ENCODE results near the gene ILK.
A peak's percentile ranks its signal among the peaks of the same experiment; 100 is the strongest.

The ILK gene

DNA sequence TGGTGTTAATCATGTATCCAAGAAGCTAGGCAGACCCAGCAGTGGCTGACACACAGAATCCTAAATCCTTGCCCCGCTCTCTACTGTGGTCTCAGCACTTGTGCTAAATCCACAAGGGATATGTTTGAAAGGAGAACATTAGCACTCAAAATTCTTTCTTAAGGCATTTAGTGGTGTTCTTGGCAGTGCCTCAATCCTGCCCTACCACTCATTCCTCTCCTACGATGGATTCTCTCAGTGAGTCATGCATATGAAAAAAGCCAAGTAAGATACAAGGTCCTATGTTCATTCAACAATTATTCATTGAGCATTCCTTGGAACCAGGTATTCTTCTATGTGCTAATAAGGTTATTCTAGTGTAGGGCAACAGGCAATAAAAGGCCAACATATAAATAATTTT is 31.4 kb upstream of the ILK start:
- TF ChIP-seq, protein P1, sequence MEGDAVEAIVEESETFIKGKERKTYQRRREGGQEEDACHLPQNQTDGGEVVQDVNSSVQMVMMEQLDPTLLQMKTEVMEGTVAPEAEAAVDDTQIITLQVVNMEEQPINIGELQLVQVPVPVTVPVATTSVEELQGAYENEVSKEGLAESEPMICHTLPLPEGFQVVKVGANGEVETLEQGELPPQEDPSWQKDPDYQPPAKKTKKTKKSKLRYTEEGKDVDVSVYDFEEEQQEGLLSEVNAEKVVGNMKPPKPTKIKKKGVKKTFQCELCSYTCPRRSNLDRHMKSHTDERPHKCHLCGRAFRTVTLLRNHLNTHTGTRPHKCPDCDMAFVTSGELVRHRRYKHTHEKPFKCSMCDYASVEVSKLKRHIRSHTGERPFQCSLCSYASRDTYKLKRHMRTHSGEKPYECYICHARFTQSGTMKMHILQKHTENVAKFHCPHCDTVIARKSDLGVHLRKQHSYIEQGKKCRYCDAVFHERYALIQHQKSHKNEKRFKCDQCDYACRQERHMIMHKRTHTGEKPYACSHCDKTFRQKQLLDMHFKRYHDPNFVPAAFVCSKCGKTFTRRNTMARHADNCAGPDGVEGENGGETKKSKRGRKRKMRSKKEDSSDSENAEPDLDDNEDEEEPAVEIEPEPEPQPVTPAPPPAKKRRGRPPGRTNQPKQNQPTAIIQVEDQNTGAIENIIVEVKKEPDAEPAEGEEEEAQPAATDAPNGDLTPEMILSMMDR (IDR thresholded peaks at IDR 0.05; ENCODE audit: low read depth, low read length, missing control alignments), result no peak
- peak; percentile 84 for DNase-seq (ENCODE audit: low read depth)
- H3K4me3 ChIP-seq (ENCODE audit: low read depth, low read length), result no peak overlapping the region
- in situ Hi-C loops (cut with HindIII; ENCODE audit: low sequenced_read_pairs), result no loop called here

DNA sequence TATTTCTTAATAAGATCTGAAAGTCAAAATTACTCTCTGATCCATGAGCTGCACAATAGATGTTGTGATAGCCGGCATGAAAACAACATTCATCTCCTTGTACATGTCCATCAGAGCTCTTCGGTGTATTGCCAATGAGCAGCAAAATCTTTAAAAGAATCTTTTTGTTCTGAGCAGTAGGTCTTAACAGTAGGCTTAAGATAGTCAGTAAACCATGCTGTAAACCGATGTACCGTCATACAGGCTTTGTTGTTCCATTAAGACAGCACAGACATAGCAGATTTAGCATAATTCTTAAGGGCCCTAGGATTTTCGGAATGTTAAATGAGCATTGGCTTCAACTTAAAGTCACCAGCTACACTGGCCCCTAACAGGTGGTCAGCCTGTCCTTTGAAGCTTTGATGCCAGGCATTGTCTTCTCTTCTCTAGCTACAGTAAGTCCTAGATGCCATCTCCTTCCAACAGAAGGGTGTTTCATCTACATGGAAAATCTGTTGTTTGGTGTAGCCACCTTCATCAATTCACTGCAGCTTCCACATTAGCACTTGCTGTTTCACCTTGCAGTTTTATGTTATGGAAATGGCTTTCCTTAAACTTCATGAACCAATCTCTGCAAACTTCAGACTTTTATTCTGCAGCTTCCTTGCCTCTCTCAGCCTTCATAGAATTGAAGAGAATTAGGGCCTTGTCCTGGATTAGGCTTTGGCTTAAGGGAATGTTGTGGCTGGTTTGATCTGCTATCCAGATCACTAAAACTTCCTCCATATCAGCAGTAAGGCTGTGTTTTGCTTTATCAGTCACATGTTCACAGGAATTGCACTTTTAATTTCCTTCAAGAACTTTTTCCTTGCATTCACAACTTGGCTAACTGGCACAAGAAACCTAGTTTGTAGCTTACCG is 28.5 kb upstream of the ILK start:
- no peak overlapping the region for H3K4me3 ChIP-seq (ENCODE audit: low read depth, low read length)
- in situ Hi-C loops (cut with HindIII; ENCODE audit: low sequenced_read_pairs), result no loop called here
- DNase-seq (ENCODE audit: low read depth), result no peak
- TF ChIP-seq, protein P1 (IDR thresholded peaks at IDR 0.05; ENCODE audit: low read depth, low read length, missing control alignments), result no peak

DNA sequence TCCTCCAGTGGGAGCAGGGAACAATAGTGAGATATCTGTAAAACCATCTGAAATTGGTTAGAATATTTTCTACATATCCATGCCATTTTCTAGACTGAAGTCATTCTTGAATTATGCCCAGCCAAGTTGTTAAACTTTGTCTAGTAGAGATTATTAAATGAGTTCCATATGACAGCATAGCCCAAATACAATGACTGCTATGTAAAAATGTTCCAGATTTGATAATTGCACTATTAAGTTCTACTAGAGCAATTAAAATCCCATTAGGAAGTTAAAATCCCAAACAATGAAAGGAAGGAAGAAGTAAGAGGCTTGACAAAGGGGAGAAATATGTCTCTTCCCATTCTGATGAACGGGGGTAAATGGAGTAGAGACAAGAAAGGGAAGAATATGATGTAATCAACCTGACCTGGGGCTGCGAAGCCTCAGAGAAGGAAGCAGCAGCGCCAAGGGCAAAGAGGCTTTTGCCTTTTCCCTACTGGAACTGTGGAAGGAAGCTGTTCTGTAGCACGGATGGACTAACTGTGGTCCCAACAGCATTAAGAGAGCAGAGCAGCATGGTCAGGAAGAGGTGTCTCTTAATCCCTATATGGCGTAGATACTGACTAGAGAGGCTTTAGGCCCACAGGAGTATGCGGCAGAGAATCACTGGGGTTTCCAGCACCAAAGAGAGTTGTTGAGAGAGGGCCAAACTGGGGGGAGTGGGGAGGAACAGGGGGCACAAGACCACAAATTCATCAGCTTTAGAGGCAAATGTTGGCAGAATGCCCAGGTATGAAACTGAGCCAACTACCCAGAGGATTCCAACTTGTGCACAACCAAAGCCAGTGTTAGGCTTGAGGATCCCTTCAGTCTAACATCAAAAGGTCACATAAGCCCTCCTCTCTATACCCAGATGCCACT is 26.9 kb upstream of the ILK start:
- H3K4me3 ChIP-seq (ENCODE audit: low read depth, low read length), result no peak overlapping the region
- in situ Hi-C loops (cut with HindIII; ENCODE audit: low sequenced_read_pairs), result no loop called here
- peak; percentile 84 for DNase-seq (ENCODE audit: low read depth)
- TF ChIP-seq, protein P1 (IDR thresholded peaks at IDR 0.05; ENCODE audit: low read depth, low read length, missing control alignments), result no peak

DNA sequence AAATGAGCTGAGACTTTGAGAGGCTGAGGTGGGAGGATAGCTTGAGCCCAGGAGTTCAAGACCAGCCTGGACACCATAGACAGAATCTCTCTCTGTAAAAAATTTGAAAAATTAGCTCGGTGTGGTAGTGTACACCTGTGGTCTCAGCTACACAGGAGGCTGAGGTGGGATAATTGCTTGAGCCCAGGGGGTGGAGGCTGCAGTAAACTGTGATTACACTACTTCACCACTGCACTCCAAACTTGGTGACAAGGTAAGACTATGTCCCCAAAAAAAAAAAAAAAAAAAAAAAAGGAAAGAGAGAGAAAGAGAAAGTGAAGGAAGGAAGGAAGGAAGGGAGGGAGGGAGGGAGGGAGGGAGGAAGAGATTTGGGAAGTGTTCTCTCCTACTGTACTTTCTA is 25.4 kb upstream of the ILK start:
- in situ Hi-C loops (cut with HindIII; ENCODE audit: low sequenced_read_pairs), result no loop called here
- H3K4me3 ChIP-seq (ENCODE audit: low read depth, low read length), result no peak overlapping the region
- no peak for DNase-seq (ENCODE audit: low read depth)
- TF ChIP-seq, protein P1 (IDR thresholded peaks at IDR 0.05; ENCODE audit: low read depth, low read length, missing control alignments), result no peak

DNA sequence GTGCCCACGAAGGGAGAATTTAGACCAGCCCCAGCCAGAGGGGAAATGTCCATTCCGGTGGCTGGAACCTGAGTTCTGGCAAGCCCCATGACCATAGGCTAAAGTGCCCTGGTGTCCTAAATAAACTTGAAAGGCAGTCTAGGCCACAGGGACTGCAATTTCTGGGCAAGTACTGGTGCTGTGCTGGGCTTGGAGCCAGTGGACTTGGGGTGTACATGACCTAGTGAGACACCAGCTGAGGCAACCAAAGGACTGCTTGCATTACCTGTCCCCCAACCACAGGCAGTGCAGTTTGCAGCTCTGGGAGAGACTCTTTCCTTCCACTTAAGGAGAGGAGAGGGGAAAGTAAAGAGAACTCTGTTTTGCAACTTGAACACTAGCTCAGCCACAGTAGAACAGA is 23.9 kb upstream of the ILK start:
- no peak overlapping the region for H3K4me3 ChIP-seq (ENCODE audit: low read depth, low read length)
- TF ChIP-seq, protein P1 (IDR thresholded peaks at IDR 0.05; ENCODE audit: low read depth, low read length, missing control alignments), result no peak
- DNase-seq (ENCODE audit: low read depth), result no peak
- in situ Hi-C loops (cut with HindIII; ENCODE audit: low sequenced_read_pairs), result no loop called here

DNA sequence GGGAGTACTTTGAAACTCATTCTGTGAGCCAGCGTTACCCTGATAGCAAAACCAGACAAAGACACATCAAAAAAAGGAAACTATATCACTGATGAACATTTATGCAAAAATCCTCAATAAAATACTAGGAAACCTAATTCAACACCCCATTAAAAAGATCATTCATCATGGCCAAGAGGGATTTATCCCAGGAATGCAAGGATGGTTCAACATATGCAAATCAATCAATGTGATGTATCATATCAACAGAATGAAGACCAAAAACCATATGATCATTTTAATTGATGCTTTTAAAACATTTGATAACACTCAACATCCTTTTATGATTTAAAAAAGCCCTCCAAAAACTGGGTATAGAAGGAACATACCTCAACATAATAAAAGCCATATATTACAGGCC is 20.0 kb upstream of the ILK start:
- no peak for DNase-seq (ENCODE audit: low read depth)
- H3K4me3 ChIP-seq (ENCODE audit: low read depth, low read length), result no peak overlapping the region
- TF ChIP-seq, protein P1 (IDR thresholded peaks at IDR 0.05; ENCODE audit: low read depth, low read length, missing control alignments), result no peak
- in situ Hi-C loops (cut with HindIII; ENCODE audit: low sequenced_read_pairs), result no loop called here

All from astrocyte of the cerebellum (primary cell).